HL-60 (cell line): ENCODE data around the gene SIGLECL1.

Experiments
- GABPA ChIP-seq: IDR thresholded peaks from 2 replicates; pipeline ENCODE4 v1.6.1; 2012; ENCODE audit warnings: low read depth
- POLR2AphosphoS5 ChIP-seq: IDR thresholded peaks from 2 replicates; pipeline ENCODE4 v1.6.1; 2012; ENCODE audit warnings: low read depth
- REST ChIP-seq: IDR thresholded peaks from 2 replicates; pipeline ENCODE4 v1.6.1; 2012; ENCODE audit warnings: low read depth; ENCODE audit not compliant: insufficient replicate concordance
- TF ChIP-seq, protein P1 (sequence below): IDR thresholded peaks from one replicate; pipeline ENCODE4 v1.5.1; 2011; ENCODE audit warnings: low read length, control low read depth, inconsistent platforms; ENCODE audit not compliant: insufficient read depth

DNA sequence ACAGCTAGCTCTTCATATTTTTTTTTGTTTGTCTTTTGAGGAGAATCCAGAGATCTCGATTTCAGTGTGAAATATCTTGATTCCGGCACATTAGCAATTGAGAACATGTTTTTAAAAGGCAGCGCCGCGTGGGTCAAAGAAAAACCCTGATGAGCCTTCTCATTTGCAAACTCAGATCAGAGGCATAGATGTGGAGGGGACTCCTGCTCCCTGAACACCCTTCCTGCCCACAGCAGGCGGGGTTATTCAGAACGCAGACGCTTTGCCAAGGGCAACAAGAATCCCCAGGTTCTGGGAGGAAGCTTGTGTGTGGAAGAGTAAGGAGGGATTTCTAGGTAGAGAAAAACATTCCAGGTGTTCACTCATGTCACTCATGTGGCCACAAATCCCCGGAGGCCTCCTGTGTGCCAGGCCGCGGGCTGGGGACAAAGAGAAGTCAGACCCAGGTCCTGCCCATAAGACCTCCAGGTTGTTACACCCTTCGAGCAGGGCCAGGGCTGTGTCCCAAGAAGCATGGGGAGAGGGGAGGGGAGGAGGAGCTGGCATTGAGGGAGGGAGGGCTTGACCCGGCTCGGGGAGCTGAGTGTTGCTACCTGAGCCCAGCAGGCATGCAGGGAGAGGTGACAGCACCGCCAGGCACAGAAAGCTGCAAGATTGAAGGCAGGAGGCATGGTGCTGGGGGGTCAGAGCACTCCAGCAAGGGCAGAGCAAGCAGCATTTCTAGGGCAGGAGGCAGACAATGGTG is 44.7 kb downstream of the SIGLECL1 start:
- TF ChIP-seq REST (no peak), POLR2AphosphoS5 (no peak), GABPA (no peak)
- TF ChIP-seq, protein P1, sequence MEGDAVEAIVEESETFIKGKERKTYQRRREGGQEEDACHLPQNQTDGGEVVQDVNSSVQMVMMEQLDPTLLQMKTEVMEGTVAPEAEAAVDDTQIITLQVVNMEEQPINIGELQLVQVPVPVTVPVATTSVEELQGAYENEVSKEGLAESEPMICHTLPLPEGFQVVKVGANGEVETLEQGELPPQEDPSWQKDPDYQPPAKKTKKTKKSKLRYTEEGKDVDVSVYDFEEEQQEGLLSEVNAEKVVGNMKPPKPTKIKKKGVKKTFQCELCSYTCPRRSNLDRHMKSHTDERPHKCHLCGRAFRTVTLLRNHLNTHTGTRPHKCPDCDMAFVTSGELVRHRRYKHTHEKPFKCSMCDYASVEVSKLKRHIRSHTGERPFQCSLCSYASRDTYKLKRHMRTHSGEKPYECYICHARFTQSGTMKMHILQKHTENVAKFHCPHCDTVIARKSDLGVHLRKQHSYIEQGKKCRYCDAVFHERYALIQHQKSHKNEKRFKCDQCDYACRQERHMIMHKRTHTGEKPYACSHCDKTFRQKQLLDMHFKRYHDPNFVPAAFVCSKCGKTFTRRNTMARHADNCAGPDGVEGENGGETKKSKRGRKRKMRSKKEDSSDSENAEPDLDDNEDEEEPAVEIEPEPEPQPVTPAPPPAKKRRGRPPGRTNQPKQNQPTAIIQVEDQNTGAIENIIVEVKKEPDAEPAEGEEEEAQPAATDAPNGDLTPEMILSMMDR: no peak
